Measurements from ENCODE around the gene TMCC3. TPM values are rescaled to one million over a fixed set of nuclear protein-coding genes. Genes with fewer than 3 reads are reported as not detected.
"Not testable (repeated sequence)": the region's sequence is repeated elsewhere in the genome, so short reads cannot be mapped to it uniquely, and the experiment has no call there.

TMCC3 gene
- total RNA-seq, 2 donors from 2014 or later: 65.4 to 79.8 TPM

DNA sequence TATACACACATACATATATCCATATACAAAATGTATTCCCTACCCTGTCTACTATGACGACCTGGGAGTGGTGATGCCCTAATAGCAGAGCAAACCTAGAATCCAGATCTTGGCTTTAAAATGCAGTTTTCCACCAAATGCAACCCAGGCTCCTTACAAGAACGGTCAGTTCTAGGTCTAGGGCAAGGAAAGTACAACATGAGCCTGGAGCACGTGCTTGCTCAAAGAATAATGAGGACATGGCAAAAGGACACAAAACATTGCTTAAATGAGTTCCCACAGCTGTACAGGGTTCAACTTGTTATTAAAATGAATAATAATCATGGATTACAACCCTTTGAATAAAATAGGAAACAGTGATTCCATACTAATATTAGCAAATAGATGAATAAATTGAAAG lies 94.7 kb downstream of the TMCC3 start:
- no peak for ATAC-seq
- DNase-seq: no peak
- intact Hi-C loops (cut with DNase I, micrococcal nuclease): no loop called here

DNA sequence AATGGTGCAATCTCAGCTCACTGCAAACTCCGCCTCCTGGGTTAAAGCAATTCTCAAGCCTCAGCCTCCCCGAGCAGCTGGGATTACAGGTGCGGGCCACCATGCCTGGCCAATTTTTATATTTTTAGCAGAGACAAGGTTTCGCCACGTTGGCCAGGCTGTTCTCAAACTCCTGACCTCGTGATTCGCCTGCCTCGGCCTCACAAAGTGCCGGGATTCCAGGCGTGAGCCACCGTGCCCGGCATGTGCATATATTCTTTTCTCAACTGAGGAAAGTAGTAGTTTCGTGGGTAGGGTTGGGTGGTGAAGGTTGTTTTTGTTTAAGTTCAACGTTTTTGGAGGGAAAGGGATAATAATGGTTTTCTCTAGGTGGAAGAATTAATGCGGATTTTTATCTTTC lies 96.5 kb downstream of the TMCC3 start:
- ATAC-seq: no peak
- intact Hi-C loops (cut with DNase I, micrococcal nuclease): no loop called here
- DNase-seq: no peak

DNA sequence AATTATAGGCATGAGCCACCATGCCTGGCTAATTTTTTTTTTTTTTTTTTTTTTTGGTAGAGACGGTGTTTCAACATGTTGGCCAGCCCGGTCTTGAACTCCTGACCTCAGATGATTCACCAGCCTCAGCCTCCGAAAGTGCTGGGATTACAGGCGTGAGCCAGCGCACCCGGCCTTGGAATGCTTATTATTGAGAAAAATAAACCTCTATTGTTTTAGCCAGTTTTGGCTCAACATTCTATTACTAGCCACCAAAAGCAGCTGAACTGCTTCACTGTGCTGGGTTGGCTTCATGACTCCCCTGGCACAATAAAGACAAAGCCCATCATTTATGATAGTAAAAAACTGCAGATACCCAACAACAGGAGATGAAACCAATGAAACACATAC lies 97.2 kb downstream of the TMCC3 start:
- DNase-seq (no peak), ATAC-seq (no peak)
- intact Hi-C loops (cut with DNase I, micrococcal nuclease): no loop called here

DNA sequence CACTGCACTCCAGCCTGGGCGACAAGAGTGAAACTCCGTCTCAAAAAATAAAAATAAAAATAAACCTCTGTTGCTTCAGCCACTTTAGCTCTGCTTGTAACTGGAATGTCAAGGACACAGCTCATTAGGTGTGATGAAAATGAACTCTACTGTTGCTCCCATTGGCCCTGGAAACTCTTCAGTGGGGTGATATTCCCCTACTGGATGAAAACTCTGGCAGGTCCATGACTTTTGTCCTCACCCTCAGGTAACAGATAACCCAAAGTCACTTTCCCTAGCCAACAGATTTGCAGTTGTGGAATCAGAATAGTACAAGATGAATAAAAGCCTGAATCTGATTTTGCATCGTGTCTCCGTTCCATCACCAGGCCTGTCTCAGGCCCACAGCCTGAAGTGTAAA lies 98.5 kb downstream of the TMCC3 start:
- peak; percentile 12 for ATAC-seq

DNA sequence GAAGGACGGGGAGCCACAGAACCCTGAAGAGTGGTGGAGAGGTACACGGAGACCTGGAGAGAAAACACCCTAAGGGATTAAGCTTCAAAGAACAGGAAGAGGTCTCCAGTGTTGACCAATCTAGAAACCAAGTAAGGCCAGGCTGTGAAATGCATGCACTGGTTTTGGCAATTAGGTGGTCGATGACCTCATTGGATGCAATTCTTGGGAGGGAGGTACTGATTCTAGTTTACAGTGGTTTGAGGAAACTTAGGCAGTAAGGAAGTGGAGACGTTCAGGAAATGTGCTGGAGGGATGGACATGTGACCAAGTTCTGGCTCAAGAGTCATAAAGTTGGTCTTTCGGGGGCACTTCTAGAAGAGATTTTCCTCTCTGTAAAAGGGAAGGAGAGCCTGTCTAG lies 99.4 kb downstream of the TMCC3 start:
- DNase-seq (no peak), ATAC-seq (peak; percentile 51)
- intact Hi-C loops (cut with DNase I, micrococcal nuclease): no loop called here

More for the DNA sequence above, 98.5 kb downstream of the TMCC3 start:
- no peak for DNase-seq
- intact Hi-C loops (cut with DNase I, micrococcal nuclease): no loop called here

DNA sequence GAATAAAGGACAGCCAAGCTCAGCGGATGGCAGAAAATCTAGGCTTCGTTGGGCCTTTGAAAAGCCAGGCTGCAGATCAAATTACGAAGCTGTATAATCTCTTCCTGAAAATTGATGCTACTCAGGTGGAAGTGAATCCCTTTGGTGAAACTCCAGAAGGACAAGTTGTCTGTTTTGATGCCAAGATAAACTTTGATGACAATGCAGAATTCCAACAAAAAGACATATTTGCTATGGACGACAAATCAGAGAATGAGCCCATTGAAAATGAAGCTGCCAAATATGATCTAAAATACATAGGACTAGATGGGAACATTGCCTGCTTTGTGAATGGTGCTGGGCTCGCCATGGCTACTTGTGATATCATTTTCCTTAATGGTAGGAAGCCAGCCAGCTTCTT lies 101.5 kb downstream of the TMCC3 start:
- not testable (repeated sequence) for ATAC-seq
- intact Hi-C loops (cut with DNase I, micrococcal nuclease): loop anchor here in 1 of 2 donors (5.0 kb wide), 1 partner anchor 213 kb away; no protein-coding TSS in a partner anchor

DNA sequence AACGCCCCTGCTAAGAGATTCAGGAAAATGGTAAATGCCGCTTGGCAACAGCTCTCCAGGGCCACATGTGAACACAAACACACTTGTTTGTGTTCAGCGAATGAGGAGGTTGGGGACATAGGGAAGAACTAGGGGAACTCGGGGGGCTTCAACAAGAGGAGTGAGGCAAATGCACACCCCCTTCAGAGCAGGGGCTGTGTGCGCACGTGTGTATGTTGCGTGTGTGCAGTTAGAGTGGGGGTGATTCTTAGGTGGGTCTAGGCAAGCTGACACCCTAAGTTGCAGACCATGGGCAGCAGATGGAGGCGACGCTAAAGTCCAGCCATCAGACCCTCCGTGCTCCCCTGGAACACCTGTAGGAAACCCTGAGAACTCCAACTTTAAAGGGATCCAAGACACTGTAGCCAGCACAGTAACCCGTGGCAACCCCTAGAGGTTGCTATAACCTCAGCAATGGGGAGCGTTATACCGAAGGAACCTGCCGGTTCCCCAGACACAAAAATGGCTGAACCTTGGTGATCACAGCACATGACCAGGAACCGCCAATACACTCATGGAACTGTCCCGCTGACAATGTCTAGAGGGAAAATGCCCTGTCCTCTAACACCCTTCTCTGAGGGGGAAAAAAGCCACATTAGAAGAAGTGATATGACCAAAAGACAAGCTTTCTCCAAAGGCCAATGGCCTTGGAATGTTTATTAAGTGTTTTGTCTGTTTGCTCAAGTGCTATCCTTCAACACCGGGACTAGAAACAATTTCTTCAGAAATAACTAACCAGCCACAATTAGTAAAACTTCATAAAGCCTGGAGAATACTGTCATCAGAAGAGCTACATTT lies 104.2 kb downstream of the TMCC3 start:
- peak; percentile 98 for ATAC-seq
- intact Hi-C loops (cut with DNase I, micrococcal nuclease): loop anchor here in 1 of 2 donors (5.0 kb wide), 1 partner anchor 216 kb away; no protein-coding TSS in a partner anchor
- peak; percentile 57 to 60 for DNase-seq

More for the DNA sequence above, 101.5 kb downstream of the TMCC3 start:
- not testable (repeated sequence) for DNase-seq

DNA sequence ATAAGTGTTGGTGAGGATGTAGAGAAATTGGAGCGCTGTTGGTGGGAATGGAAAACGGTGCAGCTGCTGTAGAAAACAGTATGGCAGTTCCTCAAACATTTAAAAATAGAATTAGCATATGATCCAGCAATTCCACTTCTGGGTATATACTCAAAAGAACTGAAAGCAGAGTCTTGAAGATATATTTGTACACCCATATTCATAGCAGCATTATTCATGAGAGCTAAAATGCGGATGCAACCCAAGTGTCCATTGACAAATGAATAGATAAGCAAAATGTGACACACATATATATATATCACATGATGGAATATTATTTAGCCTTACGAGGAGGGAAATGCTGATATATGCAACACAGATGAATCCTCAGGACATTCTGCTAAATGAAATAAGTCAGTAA lies 106.0 kb downstream of the TMCC3 start:
- DNase-seq: no peak
- intact Hi-C loops (cut with DNase I, micrococcal nuclease): no loop called here
- ATAC-seq: no peak

DNA sequence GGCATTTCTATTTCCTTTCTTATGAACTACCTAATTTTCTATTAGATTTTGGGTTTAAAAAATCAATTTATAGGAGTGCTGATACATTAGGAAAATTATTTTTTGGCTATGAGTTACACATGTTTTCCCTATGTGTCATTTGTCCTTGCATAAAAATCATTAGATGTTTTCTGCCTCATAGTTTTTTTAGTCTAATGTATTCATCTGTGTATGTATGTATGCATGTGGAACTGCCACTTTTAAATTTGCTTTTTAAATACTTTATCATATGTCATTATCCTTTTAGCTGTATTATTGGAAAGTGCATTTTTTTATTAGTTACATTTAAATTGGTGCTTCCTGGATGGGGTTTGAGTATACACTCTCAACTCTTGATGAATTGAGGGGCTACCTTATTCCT lies 112.0 kb downstream of the TMCC3 start:
- intact Hi-C loops (cut with DNase I, micrococcal nuclease): no loop called here
- ATAC-seq: no peak
- no peak for DNase-seq

DNA sequence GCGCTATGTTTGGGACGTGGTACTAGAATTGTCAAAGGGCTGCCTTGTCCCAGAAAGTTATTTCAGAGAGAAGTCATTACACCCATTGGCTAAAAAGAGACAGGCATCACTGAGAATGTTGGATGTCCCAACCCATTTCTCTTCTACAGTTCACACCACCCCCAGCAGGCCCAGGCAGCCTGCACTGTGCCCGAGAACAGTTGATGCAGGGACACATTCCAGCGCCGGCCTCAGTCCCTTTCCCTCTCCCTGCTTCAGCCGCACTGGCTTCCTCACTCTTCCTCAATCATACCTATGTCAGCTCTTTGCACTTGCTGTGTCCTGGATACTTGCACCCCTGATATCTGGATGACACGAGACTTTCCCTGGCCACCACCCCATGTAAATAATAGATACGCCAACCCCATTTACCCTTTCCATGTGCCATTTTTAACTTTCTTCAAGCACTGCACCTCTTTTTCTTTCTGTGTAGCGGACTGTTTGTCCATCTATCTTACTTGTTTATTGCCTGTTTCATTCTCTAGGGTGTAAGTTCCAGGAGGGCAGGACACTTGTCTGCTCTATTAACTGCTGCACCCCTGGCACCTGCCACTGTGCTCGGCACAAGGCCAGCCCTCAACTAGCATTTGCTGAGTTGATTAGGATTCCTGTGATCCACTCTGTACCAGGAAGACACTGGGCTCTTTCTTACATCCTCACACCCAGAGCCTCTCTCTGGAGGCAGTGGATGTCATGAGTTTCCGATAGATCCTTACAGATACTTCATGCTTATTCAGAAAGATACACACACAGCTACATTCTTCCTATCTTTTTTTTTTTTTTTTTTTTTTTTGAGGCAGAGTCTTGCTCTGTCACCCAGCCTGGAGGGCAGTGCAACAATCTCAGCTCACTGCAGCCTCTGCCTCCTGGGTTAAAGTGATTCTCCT lies 114.1 kb downstream of the TMCC3 start:
- intact Hi-C loops (cut with DNase I, micrococcal nuclease): no loop called here

DNA sequence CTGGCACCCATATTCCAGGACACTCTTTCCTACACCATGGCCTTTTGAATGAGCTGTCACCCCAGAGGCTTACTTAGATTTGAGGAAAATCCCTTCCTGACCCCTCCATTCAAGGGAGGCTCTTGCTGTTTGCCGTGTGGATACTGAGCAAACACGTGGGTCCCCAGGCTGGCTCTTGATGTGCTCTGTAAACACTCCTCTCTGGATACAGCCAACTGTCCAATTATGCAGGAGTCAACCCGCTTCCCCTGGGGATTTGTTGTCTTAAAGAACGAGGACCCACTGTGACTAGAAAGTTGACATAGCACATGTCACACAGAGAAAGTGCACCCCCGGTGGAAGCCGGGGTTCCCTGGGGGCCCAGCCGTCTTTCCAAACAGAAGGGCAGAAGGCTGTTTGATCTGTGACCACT lies 114.8 kb downstream of the TMCC3 start:
- intact Hi-C loops (cut with DNase I, micrococcal nuclease): no loop called here
- DNase-seq (no peak), ATAC-seq (no peak)

More for the DNA sequence above, 114.1 kb downstream of the TMCC3 start:
- ATAC-seq (no peak), DNase-seq (no peak)

DNA sequence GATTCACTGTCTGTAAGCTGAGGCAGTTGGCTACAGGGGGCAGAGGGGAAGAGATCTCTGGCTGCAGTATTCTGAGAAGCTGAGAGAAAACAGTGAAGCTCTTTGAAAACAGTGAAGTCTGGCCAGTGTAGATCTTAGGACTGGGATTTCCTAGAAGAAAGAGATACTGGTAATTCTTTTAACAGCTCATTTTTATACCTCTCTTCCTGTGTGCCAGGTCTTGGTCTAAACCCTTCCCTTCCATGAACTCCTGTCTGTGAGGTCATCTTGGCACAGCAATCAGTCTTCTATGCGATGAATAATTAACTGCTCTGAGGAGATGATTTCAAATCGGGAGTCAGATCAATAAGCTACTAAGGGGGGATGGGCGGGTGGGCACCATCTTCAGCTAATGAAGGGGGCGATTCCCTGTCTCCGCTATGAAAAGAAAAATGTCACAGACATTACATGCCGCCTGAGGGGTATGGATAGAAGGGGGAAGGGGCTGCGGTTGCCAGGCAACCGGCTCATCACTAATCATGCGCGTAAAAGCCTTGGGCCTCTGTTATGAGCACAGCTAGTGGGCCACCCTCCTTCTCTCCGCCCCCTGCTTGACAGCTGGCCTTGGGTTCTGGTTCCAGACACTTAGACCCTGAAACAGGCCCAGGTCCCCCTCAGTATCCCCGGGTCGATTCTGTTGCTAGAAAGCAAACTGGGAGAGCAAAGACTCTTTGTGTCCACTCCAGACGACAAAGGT lies 115.4 kb downstream of the TMCC3 start:
- intact Hi-C loops (cut with DNase I, micrococcal nuclease): loop anchor here (5.0 kb wide), 2 partner anchors 388 to 403 kb away; partner anchors contain the start of gene PLXNC1 (in 1 of the 2)
- ATAC-seq (peak; percentile 24), DNase-seq (no peak)

DNA sequence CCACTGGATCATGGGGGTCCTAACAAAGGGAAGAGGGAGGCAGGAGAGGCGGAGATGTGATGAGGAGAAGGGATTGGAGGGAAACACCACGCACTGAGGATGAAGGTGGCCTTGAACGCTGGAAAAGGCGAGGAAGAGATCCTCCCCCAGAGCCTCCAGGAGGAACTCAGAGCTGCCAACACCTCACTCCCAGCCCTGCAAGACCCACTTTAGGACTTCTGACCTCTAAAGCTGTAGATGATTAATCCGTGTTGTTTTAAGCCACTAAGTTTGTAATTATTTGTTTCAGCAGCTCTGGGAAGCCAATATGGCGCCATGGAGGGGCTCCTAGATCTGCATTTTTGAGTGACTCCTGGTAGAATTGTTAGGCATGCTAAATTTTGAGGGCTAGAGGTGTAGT lies 116.1 kb downstream of the TMCC3 start:
- intact Hi-C loops (cut with DNase I, micrococcal nuclease): loop anchor here (5.0 kb wide), 2 partner anchors 387 to 402 kb away; partner anchors contain the start of gene PLXNC1 (in 1 of the 2)
- ATAC-seq: no peak
- no peak for DNase-seq

DNA sequence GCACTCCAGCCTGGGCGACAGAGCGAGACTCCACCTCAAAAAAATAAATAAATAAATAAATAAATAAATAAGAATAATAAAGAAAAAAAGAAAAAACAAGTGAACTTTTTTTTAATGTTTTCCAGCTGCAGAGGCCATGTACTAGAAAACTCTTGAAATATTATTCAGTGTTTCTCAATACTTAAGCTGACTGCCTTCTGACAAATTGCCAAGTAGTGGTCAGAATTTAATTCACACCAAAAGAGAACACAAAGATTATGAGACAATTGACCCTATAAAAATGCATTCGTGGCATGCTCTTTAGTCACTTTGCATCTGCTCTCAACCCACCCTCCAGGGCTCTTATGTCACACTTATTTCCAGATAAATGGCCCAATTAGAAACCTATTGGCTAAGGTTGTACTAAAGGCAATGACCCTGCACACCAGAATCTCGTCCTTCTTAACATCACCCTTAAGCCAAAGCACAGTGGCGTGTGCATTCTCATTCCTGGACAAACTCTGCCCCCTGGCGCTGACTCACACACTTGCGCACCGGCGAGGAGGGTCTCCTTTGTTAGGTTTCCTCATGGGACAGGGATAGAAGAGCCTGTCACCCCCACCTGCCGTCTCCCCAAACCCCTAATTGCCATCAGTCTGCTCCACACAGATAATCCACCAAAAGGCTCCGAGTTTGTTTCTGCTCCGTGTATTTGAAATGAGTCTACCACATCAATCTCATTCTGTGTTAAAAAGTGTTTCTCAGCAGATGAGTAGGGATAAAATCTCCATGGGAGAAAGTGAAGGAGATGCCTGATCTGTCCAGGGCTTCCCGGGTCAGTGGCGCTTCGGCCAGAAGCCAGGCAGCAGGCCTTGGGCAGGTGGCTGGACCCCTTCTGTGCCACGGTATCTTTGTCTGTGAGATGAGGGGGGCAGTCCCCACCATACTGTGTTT lies 117.6 kb downstream of the TMCC3 start:
- ATAC-seq (peak; percentile 82), DNase-seq (peak in 1 of 2 donors; percentile 78)
- intact Hi-C loops (cut with DNase I, micrococcal nuclease): loop anchor here (5.0 kb wide), 2 partner anchors 385 to 400 kb away; partner anchors contain the start of gene PLXNC1 (in 1 of the 2)

DNA sequence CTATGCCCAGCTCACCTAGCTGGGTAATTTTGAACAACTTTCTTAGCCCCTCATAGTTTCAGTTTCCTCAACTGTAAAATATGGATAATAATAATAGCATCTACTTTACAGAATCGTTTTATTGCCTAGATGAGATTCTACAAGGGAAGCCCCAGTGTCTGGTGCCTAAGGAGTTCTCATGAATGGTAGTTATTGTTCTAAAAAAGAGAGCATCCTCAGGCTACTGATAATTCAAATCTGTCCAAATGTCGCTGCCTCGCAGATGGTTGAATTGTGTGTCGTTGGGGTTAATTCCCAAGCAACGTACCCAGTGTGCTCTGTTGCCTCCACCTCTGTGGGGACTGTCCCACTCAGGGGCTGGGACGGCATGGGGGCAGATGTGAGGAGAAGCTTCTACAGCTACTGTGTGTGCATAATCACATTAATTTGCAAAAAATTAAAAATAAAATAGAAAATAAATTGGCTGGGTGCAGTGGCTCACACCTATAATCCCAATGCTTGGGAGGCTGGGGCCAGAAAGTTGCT lies 119.1 kb downstream of the TMCC3 start:
- no peak for ATAC-seq
- no peak for DNase-seq
- intact Hi-C loops (cut with DNase I, micrococcal nuclease): loop anchor here (5.0 kb wide), 2 partner anchors 384 to 399 kb away; partner anchors contain the start of gene PLXNC1 (in 1 of the 2)

DNA sequence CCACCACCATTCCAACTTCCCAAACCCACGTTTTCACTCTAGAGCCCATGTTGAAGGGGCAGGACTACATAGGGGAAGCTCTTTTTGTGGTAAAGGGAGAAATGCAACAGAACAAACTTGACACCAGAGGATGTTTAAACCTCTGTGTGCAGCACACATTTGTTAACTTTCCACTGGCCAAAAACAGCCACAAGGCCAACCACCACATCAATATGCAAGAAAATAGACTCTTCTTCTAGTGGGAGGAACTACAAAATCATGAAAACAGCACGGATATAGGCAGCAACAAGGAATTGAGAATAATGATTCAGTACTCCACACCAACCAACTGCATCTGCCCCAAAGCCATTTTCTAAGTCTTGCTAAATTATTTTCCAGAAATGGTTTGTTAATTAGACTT lies 124.4 kb downstream of the TMCC3 start:
- intact Hi-C loops (cut with DNase I, micrococcal nuclease): no loop called here
- ATAC-seq: no peak

More for the DNA sequence above, 124.4 kb downstream of the TMCC3 start:
- DNase-seq: no peak
